Inflammatory macrophage treated with lipopolysaccharide for 4 hours (primary cell): Measurements from ENCODE around the gene FOXK2.
"Not testable (repeated sequence)": the region's sequence is repeated elsewhere in the genome, so short reads cannot be mapped to it uniquely, and the experiment has no call there.

Experiments
- DNase-seq: peaks from one replicate; pipeline ENCODE4 v3.0.0-alpha.2; 2020

FOXK2 gene

GRCh38 chr17:82566129-82566960 is 46.8 kb downstream of the FOXK2 start:
- no peak for DNase-seq

- DNase-seq: no peak
These were observed 47.8 kb downstream of the FOXK2 start for GRCh38 chr17:82567286-82567685.

- no peak for DNase-seq
These were observed 49.5 kb downstream of the FOXK2 start for GRCh38 chr17:82568997-82569393.

GRCh38 chr17:82569621-82570020 is 50.1 kb downstream of the FOXK2 start:
- DNase-seq: no peak

GRCh38 chr17:82570277-82570676 is 50.7 kb downstream of the FOXK2 start:
- no peak for DNase-seq

- DNase-seq: no peak
These were observed 52.3 kb downstream of the FOXK2 start for GRCh38 chr17:82571855-82572254.

- no peak for DNase-seq
These were observed 54.5 kb downstream of the FOXK2 start for GRCh38 chr17:82574041-82574440.

GRCh38 chr17:82575581-82576221 is 56.2 kb downstream of the FOXK2 start:
- DNase-seq: not testable (repeated sequence)

- DNase-seq: no peak
These were observed 57.8 kb downstream of the FOXK2 start for GRCh38 chr17:82577300-82577699.

GRCh38 chr17:82579969-82580368 is 60.4 kb downstream of the FOXK2 start:
- not testable (repeated sequence) for DNase-seq

GRCh38 chr17:82582213-82582612 is 62.7 kb downstream of the FOXK2 start:
- DNase-seq: peak; percentile 60

- DNase-seq: no peak
These were observed 63.2 kb downstream of the FOXK2 start for GRCh38 chr17:82582709-82583108.

- peak; percentile 82 for DNase-seq
These were observed 64.2 kb downstream of the FOXK2 start for GRCh38 chr17:82583720-82584234.

- not testable (repeated sequence) for DNase-seq
These were observed 66.5 kb downstream of the FOXK2 start for GRCh38 chr17:82585935-82586575.

- DNase-seq: no peak
These were observed 67.2 kb downstream of the FOXK2 start for GRCh38 chr17:82586576-82587233.

GRCh38 chr17:82587234-82588086 is 67.9 kb downstream of the FOXK2 start:
- peak; percentile 87 for DNase-seq

GRCh38 chr17:82588266-82589175 is 69.0 kb downstream of the FOXK2 start:
- DNase-seq: no peak

- no peak for DNase-seq
These were observed 70.3 kb downstream of the FOXK2 start for GRCh38 chr17:82589851-82590180.

- no peak for DNase-seq
These were observed 70.7 kb downstream of the FOXK2 start for GRCh38 chr17:82590216-82590615.

- DNase-seq: no peak
These were observed 71.5 kb downstream of the FOXK2 start for GRCh38 chr17:82590881-82591539.
